Ovary (tissue), 10 donors: ENCODE data around the gene ABCA12. TPM values are rescaled to one million over a fixed set of nuclear protein-coding genes. Genes with fewer than 3 reads are reported as not detected.

Source experiments
- DNase-seq, 5 donors: peaks; one replicate each; pipeline ENCODE4 v3.0.0-alpha.2; 2019 to 2020
- H3K27ac ChIP-seq, 2 donors: fragments of 200-600 bp; one replicate each; pipeline versions ENCODE4 v1.5.1 to v1.8.0; 2019 to 2022
- H3K27me3 ChIP-seq: fragments of 200-600 bp; one replicate; pipeline ENCODE4 v1.8.0; 2022
- H3K36me3 ChIP-seq: fragments of 200-600 bp; sonication (generic); one replicate; pipeline ENCODE4 v1.5.1; 2019
- H3K4me1 ChIP-seq: one replicate; pipeline ENCODE4 v1.8.1; 2013; ENCODE audit warnings: mild to moderate bottlenecking, moderate library complexity; ENCODE audit not compliant: insufficient read depth
- H3K4me3 ChIP-seq: fragments of 200-600 bp; sonication (generic); one replicate; pipeline ENCODE4 v1.5.1; 2017
- H3K9me3 ChIP-seq, 2 donors: fragments of 200-600 bp in 1 of 2; sonication (generic) in 1 of 2; one replicate each; pipeline versions ENCODE4 v1.5.1 to v1.8.1; 2013 to 2019; ENCODE audit warnings: mild to moderate bottlenecking in 1 of 2, moderate library complexity in 1 of 2
- CTCF ChIP-seq, 3 donors: fragments of 450-650 bp in 2 of 3; fragments of 200-600 bp in 1 of 3; IDR thresholded peaks; one replicate each; pipeline versions ENCODE4 v1.5.1 to v1.8.0; 2016 to 2022; ENCODE audit warnings: antibody characterized with exemption in 3 of 3, mild to moderate bottlenecking in 1 of 3
- EP300 ChIP-seq: sonication (generic); formaldehyde crosslinking; IDR thresholded peaks from one replicate; pipeline ENCODE4 v1.6.1; 2017; ENCODE audit warnings: antibody characterized with exemption
- POLR2A ChIP-seq: fragments of 450-650 bp; IDR thresholded peaks from one replicate; pipeline ENCODE4 v1.6.1; 2017; ENCODE audit warnings: antibody characterized with exemption, mild to moderate bottlenecking, moderate library complexity
- WGBS, 3 donors: extraction: QIAGEN DNeasy Blood & Tissue Kit in 1 of 3; methylation state at CpG; one replicate each; pipeline versions ENCODE4 v1.1.5 to v1.1.7; 2013 to 2017; 5-methylcytosine and 5-hydroxymethylcytosine counted together
- intact Hi-C, 4 donors: fragments of 100-400 bp; cut with DNase I; formaldehyde crosslinking; loops; one replicate each; pipeline versions ENCODE4 v1.11.0 to v1.15.1; 2022 to 2023
- long read RNA-seq, 3 donors: library from polyadenylated mRNA in 2 of 3; unstranded in 2 of 3; transcript quantifications; one replicate each; pipeline ENCODE4 v2.0.0 and lab custom pipeline, GENCODE V29; 2021 to 2026
- polyA plus RNA-seq, 2 donors: library from polyadenylated mRNA; stranded (reverse); fragments of 200-250 nt in 1 of 2; fragments of 350-450 nt in 1 of 2; fragmentation: Illumina TruSeq in 1 of 2; extraction: RNeasy Lipid Tissue Mini Kit (QIAGEN cat#74804) in 1 of 2; gene quantifications; one replicate each; pipeline ENCODE4 v1.2.3, GENCODE V29; 2013 to 2014
- total RNA-seq, 7 donors: library from RNA; depleted of rRNA in 2 of 7; stranded (reverse); fragments of >200 nt in 2 of 7; fragmentation: NEBNext Ultra II Directional in 3 of 7; extraction: Animal tissue kit (Norgen Biotek cat#: 25700) in 3 of 7; gene quantifications; one replicate each; pipeline versions ENCODE4 v1.1.0 to v1.2.4, GENCODE V29; 2016 to 2023
- donor health status: DM: no; HTN: no; CAD: no; lungs with moderate emphysema.
- donor health status: DM: no; HTN: no; CAD: no.
- donor health status: Bipolar disorder and iron deficiency.
- donor health status: DM: yes; HTN: yes; CAD: no.
- donor health status: DM: no; HTN: no; CAD: no.
- donor health status: DM: yes; HTN: yes; CAD: no.

Gene ABCA12
- under 1 TPM in 3 of 7 donors, not detected in 4; 0.10 to 0.25 (median 0.11) TPM for total RNA-seq
- under 1 TPM; 0.02 to 0.05 TPM for polyA plus RNA-seq
- long read RNA-seq, donor 1 = 0 reads
- long read RNA-seq, donor 2 = 0 reads
- long read RNA-seq, donor 3 = 0 reads

GRCh38 chr2:215138479-215138878 lies at the start of gene ABCA12:
TSS of gene ABCA12 (minus strand) at chr2:215138626. CDS start at chr2:215138208, 418 bp downstream.
- intact Hi-C loops = no loop called here
- no peak for TF ChIP-seq CTCF (IDR thresholded peaks at IDR 0.05)
- no peak for TF ChIP-seq POLR2A
- no peak for TF ChIP-seq EP300
- no peak within 1 kb of the TSS for H3K4me3 ChIP-seq

GRCh38 chr2:215188078-215188477 lies 49.7 kb upstream of the ABCA12 start:
- intact Hi-C loops = no loop called here
- no peaks in the 10 kb centered on the region for H3K36me3 ChIP-seq
- H3K4me3 ChIP-seq = no peak overlapping the region
- DNase-seq = no peak
- no peaks in the 10 kb centered on the region for H3K4me1 ChIP-seq
- H3K27me3 ChIP-seq = no peaks in the 10 kb centered on the region
- H3K9me3 ChIP-seq = no peaks in the 10 kb centered on the region
- TF ChIP-seq CTCF (IDR thresholded peaks at IDR 0.05) (no peak), EP300 (no peak), POLR2A (no peak)
- H3K27ac ChIP-seq = no peak overlapping the region

More at GRCh38 chr2:215138479-215138878, at the start of gene ABCA12:
- Histone ChIP-seq H3K4me1 (no peaks in the 10 kb centered on the region), H3K9me3 (no peaks in the 10 kb centered on the region), H3K27me3 (no peaks in the 10 kb centered on the region), H3K36me3 (no peaks in the 10 kb centered on the region), H3K27ac (no peak within 1 kb of the TSS)
- 76 to 85% (median 78%) methylated on average over 2 of the region's 2 CpGs for WGBS, 3 donors
- no peak for DNase-seq

GRCh38 chr2:215186021-215186420 lies 47.6 kb upstream of the ABCA12 start:
- intact Hi-C loops = no loop called here
- Histone ChIP-seq H3K27me3 (no peaks in the 10 kb centered on the region), H3K9me3 (no peaks in the 10 kb centered on the region), H3K27ac (no peak overlapping the region), H3K4me3 (no peak overlapping the region), H3K36me3 (no peaks in the 10 kb centered on the region), H3K4me1 (no peaks in the 10 kb centered on the region)
- TF ChIP-seq EP300 (no peak), POLR2A (no peak), CTCF (IDR thresholded peaks at IDR 0.05) (no peak)
- WGBS, 3 donors = 79 to 83% (median 81%) methylated on average over 1 of the region's 1 CpG
- DNase-seq = no peak

GRCh38 chr2:215178121-215178520 lies 39.7 kb upstream of the ABCA12 start:
- no peaks in the 10 kb centered on the region for H3K27me3 ChIP-seq
- H3K36me3 ChIP-seq = no peaks in the 10 kb centered on the region
- TF ChIP-seq EP300 (no peak), POLR2A (no peak), CTCF (IDR thresholded peaks at IDR 0.05) (no peak)
- H3K4me1 ChIP-seq = no peaks in the 10 kb centered on the region
- intact Hi-C loops = no loop called here
- H3K4me3 ChIP-seq = no peak overlapping the region
- DNase-seq = no peak
- H3K27ac ChIP-seq = no peak overlapping the region
- no peaks in the 10 kb centered on the region for H3K9me3 ChIP-seq
- WGBS, 3 donors = 82 to 85% (median 84%) methylated on average over 4 of the region's 4 CpGs
